Kidney epithelial cell (primary cell): ENCODE measurements around the gene MECP2. TPM values are rescaled to one million over a fixed set of nuclear protein-coding genes. Genes with fewer than 3 reads are reported as not detected.

Source experiments
- DNase-seq: peaks from one replicate; pipeline ENCODE4 v3.0.0-alpha.2; 2010; ENCODE audit warnings: low read depth
- H3K27me3 ChIP-seq: 2 replicates; pipeline ENCODE4 v1.6.0; 2011; ENCODE audit warnings: low read length; ENCODE audit not compliant: control insufficient read depth, insufficient read depth
- H3K36me3 ChIP-seq: 2 replicates; pipeline ENCODE4 v1.5.1; 2011; ENCODE audit warnings: low read length; ENCODE audit not compliant: control insufficient read depth, insufficient read depth
- H3K4me3 ChIP-seq: 2 replicates; pipeline ENCODE4 v1.5.1; 2011; ENCODE audit warnings: low read depth, mild to moderate bottlenecking, control low read depth, low read length
- total RNA-seq: library from RNA; depleted of rRNA; stranded (reverse); fragments of >200 nt; gene quantifications from 2 replicates; pipeline ENCODE4 v1.2.3, GENCODE V29; 2015
- TF ChIP-seq, protein P1 (sequence below): IDR thresholded peaks from 2 replicates; pipeline ENCODE4 v1.5.1; 2011; ENCODE audit warnings: mild to moderate bottlenecking, moderate library complexity, low read length, control low read depth, inconsistent platforms; ENCODE audit not compliant: insufficient read depth, poor library complexity, severe bottlenecking

The MECP2 gene
- total RNA-seq, 1 donor from 2014 or later = 34.4 TPM

DNA sequence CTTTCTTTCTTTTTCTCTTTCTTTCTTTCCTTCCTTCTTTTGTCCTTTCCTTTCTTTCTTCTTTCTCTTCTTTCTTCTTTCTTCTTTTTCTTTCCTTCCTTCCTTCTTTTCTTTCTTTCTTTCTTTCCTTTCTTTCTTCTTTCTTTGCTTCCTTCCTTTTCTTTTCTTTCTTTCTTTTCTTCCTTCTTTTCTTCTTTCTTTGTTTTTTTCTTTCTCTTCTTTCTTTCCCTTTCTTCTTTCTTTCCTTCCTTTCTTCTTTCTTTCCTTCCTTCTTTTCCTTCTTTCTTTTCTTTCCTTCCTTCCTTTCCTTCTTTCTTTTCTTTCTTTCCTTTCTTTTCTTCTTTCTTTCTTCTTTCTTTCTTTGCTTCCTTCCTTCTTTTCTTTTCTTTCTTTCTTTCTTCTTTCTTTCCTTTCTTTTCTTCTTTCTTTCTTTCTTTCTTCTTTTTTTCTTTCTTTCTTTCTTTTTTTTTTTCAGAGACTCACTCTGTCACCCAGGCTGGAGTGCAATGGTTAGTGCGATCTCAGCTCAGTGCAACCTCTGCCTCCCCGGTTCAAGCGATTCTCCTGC, 106.4 kb downstream of the MECP2 start:
- Histone ChIP-seq H3K36me3 (no peaks in the 10 kb centered on the region), H3K27me3 (no peaks in the 10 kb centered on the region), H3K4me3 (no peak overlapping the region)
- no peak for DNase-seq
- TF ChIP-seq, protein P1, sequence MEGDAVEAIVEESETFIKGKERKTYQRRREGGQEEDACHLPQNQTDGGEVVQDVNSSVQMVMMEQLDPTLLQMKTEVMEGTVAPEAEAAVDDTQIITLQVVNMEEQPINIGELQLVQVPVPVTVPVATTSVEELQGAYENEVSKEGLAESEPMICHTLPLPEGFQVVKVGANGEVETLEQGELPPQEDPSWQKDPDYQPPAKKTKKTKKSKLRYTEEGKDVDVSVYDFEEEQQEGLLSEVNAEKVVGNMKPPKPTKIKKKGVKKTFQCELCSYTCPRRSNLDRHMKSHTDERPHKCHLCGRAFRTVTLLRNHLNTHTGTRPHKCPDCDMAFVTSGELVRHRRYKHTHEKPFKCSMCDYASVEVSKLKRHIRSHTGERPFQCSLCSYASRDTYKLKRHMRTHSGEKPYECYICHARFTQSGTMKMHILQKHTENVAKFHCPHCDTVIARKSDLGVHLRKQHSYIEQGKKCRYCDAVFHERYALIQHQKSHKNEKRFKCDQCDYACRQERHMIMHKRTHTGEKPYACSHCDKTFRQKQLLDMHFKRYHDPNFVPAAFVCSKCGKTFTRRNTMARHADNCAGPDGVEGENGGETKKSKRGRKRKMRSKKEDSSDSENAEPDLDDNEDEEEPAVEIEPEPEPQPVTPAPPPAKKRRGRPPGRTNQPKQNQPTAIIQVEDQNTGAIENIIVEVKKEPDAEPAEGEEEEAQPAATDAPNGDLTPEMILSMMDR = no peak

DNA sequence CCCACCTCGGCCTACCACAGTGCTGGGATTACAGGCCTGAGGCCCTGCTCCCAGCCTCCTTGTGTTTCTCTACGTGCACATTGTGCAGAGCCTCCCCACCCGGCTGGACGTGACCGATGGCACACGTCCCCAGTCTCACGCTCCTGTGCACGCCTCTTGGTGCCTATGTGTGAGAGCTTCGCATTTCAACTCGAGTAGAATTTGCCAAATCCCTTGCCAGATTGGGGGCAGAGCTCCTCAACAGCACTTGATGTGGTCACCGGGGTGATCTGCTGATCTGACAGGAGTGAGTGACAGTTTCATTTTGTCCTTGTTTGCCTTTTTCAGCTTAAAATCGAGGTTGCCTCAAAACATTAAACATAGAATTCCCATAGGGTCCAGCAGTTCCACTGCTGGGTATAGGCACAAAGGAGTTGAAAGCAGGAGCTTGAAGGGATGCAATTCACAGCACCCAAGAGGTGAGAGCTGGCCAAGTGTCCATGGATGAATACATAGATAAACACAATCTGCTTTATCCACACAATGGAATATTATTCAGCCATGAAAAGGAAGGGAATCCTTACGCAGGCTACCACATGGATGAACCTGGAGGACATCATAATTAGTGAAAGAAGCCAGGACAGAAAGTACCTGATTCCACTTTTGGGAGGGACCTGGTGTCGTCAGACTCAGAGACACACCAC, 107.4 kb downstream of the MECP2 start:
- DNase-seq = no peak
- no peaks in the 10 kb centered on the region for H3K27me3 ChIP-seq
- no peaks in the 10 kb centered on the region for H3K36me3 ChIP-seq
- TF ChIP-seq, protein P1 = no peak
- H3K4me3 ChIP-seq = no peak overlapping the region

DNA sequence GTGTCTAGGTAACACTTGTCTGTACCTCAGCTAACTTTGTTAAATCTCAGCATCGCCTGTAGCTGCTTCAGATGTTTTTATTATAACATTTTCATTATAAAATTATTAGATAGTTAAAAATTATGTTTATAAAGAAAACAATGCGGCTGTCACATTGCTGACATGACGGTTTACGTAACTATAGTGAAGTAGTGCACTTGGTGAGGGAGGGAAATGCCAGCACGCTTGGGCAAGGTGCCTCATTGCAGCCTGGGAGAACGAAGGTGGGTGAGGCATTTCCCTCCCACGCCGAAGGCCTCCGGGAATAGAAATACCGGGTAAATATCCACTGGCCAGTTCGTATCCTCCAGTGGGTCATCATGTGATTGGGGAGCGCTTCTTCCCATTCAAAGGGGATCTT, 109.0 kb downstream of the MECP2 start:
- TF ChIP-seq, protein P1 = no peak
- no peak for DNase-seq
- Histone ChIP-seq H3K36me3 (no peaks in the 10 kb centered on the region), H3K27me3 (no peaks in the 10 kb centered on the region), H3K4me3 (no peak overlapping the region)

DNA sequence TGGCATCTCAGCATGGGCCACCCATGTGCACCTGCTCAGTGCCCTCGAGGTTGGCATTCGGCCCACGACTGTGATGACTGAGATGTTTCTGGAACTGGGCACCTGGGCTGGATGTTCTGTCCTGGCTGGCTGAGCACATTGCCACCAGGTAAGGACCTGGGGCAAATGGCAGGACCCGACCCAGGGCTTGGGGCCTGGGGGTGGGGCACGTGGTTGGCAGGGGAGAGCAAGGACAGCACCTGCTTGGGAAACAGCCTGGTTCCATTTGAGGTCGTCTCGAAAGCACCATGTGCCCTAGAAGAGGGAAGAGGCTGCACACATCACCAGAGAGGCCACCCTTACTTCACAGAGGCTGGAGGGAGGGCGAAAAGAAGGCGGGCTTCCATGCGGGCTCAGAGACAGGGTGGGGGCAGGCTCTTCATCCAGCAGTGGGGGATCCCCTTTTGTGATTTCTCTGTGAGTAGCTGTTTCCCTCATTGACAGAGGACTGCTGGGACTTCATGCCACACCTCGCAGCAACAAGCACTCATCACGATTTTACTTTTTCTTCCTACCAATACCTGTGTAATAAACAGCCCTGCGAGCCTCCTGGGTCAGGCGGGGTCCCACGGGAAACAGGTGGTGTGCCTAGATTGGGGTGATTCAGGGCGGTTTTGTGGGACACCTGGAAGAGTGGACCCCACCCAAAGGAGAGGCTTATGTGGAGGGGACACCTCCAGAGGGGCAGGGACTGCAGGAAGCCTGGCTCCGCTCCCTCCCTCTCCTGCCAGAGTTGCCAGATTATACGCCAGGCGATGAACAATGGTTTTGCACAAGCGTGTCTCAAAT, 113.0 kb downstream of the MECP2 start:
- DNase-seq = no peak
- TF ChIP-seq, protein P1 = no peak

DNA sequence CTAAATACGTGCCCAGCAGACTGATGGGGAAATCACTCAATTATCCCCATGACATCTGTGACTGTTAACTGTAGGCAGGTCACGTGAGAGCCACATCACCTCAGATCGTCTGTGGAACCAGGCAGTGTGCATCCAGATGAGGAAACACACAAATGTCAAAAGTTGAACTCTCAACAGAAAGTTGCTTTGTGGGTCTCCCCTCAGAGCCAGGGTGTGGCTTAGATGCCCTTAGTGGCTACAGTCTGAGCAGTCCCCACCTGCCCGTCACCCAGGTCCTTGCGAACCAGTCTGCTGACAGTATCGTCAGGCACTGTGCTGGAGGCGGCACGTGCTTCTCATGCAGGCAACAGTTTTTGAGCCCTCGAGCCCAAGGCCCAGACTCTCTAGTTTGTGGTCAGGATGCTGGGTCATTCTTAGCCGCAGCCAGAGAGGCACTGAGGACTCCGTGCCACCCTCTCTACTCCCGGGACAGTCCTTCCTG, 114.2 kb downstream of the MECP2 start:
- H3K36me3 ChIP-seq = no peaks in the 10 kb centered on the region
- H3K4me3 ChIP-seq = no peak overlapping the region
- H3K27me3 ChIP-seq = no peaks in the 10 kb centered on the region
- DNase-seq = no peak
- TF ChIP-seq, protein P1 = no peak

More for the DNA sequence above, 113.0 kb downstream of the MECP2 start:
- Histone ChIP-seq H3K4me3 (no peak overlapping the region), H3K36me3 (no peaks in the 10 kb centered on the region), H3K27me3 (no peaks in the 10 kb centered on the region)
